ENCODE results near the gene VPS37D. TPM values are rescaled to one million over a fixed set of nuclear protein-coding genes. Genes with fewer than 3 reads are reported as not detected.

The VPS37D gene
- total and polyA plus RNA-seq, 2 experiments from 2014 or later: 2.2 to 7.0 TPM

DNA sequence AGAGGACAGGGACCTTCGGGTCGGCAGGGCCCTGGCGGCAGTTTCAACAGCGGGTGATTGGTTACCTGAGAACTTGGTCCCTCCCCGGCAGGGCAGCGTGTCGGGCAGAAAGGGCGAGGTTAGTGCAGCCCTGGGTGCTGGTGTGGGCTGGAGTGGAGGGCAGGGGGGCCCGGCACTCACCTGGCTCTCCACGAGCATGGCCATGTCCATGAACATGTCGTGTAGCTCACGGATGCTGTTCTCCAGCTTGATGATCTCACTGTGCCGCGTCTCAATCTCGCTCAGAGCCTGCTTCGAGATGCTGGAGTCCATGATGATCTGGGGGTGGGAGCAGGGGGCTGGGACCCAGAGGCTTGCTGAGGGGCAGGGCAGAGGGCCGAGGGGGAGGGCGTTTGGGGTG lies 35.0 kb downstream of the VPS37D start:
- no peak for ATAC-seq
- Histone ChIP-seq H3K4me3 (no peak overlapping the region), H2AFZ (no peak overlapping the region), H3K79me2 (replicated peaks; ENCODE audit: insufficient read depth) (no peaks in the 10 kb centered on the region), H3K36me3 (ENCODE audit: insufficient read depth) (peaks cover 7% of the 10 kb centered on the region), H3K27ac (ENCODE audit: low read depth) (no peak overlapping the region), H3F3A (replicated peaks; ENCODE audit: low read depth) (0 out of 2 replicates have a peak, but pooled peaks cover 8% of the 10 kb centered on the region), H4K20me1 (replicated peaks; ENCODE audit: insufficient read depth) (no peaks in the 10 kb centered on the region), H3K27me3 (ENCODE audit: insufficient read depth) (no peaks in the 10 kb centered on the region), H3K4me2 (no peak overlapping the region), H3K9me2 (ENCODE audit: insufficient read depth) (no peaks in the 10 kb centered on the region), H3K4me1 (ENCODE audit: insufficient read depth) (peaks cover 15% of the 10 kb centered on the region)
- H3K36me3 Mint-ChIP-seq (ENCODE audit: low read depth): peaks cover 24% of the 10 kb centered on the region
- DNase-seq (ENCODE audit: low spot score): no peak
- TF ChIP-seq, protein P1, sequence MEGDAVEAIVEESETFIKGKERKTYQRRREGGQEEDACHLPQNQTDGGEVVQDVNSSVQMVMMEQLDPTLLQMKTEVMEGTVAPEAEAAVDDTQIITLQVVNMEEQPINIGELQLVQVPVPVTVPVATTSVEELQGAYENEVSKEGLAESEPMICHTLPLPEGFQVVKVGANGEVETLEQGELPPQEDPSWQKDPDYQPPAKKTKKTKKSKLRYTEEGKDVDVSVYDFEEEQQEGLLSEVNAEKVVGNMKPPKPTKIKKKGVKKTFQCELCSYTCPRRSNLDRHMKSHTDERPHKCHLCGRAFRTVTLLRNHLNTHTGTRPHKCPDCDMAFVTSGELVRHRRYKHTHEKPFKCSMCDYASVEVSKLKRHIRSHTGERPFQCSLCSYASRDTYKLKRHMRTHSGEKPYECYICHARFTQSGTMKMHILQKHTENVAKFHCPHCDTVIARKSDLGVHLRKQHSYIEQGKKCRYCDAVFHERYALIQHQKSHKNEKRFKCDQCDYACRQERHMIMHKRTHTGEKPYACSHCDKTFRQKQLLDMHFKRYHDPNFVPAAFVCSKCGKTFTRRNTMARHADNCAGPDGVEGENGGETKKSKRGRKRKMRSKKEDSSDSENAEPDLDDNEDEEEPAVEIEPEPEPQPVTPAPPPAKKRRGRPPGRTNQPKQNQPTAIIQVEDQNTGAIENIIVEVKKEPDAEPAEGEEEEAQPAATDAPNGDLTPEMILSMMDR (conservative IDR thresholded peaks at IDR 0.05; ENCODE audit: low read depth in 2 of 2): no peak
- TF ChIP-seq, protein P2, sequence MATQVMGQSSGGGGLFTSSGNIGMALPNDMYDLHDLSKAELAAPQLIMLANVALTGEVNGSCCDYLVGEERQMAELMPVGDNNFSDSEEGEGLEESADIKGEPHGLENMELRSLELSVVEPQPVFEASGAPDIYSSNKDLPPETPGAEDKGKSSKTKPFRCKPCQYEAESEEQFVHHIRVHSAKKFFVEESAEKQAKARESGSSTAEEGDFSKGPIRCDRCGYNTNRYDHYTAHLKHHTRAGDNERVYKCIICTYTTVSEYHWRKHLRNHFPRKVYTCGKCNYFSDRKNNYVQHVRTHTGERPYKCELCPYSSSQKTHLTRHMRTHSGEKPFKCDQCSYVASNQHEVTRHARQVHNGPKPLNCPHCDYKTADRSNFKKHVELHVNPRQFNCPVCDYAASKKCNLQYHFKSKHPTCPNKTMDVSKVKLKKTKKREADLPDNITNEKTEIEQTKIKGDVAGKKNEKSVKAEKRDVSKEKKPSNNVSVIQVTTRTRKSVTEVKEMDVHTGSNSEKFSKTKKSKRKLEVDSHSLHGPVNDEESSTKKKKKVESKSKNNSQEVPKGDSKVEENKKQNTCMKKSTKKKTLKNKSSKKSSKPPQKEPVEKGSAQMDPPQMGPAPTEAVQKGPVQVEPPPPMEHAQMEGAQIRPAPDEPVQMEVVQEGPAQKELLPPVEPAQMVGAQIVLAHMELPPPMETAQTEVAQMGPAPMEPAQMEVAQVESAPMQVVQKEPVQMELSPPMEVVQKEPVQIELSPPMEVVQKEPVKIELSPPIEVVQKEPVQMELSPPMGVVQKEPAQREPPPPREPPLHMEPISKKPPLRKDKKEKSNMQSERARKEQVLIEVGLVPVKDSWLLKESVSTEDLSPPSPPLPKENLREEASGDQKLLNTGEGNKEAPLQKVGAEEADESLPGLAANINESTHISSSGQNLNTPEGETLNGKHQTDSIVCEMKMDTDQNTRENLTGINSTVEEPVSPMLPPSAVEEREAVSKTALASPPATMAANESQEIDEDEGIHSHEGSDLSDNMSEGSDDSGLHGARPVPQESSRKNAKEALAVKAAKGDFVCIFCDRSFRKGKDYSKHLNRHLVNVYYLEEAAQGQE (IDR thresholded peaks at IDR 0.05; ENCODE audit: unreplicated experiment): no peak
- TF ChIP-seq EZH2 (IDR thresholded peaks at IDR 0.05; ENCODE audit: low read depth, unreplicated experiment) (no peak), NANOG (IDR thresholded peaks at IDR 0.05; ENCODE audit: borderline replicate concordance) (no peak), EZH2phosphoT487 (IDR thresholded peaks at IDR 0.05; ENCODE audit: unreplicated experiment) (no peak), CREB1 (CRISPR knock-in tag; IDR thresholded peaks at IDR 0.05; ENCODE audit: low read depth) (no peak)
- no peak overlapping the region for H3K27ac Mint-ChIP-seq
- peaks cover 33% of the 10 kb centered on the region for H3K4me1 Mint-ChIP-seq
- peaks cover 23% of the 10 kb centered on the region for H3K27me3 Mint-ChIP-seq (ENCODE audit: insufficient read depth, low read depth, poor library complexity)
- H3K4me3 Mint-ChIP-seq: no peak overlapping the region; the same call in 2 of the 3 replicates
- H3K9me3 Mint-ChIP-seq: no peaks in the 10 kb centered on the region; the same call in 2 of the 3 replicates

DNA sequence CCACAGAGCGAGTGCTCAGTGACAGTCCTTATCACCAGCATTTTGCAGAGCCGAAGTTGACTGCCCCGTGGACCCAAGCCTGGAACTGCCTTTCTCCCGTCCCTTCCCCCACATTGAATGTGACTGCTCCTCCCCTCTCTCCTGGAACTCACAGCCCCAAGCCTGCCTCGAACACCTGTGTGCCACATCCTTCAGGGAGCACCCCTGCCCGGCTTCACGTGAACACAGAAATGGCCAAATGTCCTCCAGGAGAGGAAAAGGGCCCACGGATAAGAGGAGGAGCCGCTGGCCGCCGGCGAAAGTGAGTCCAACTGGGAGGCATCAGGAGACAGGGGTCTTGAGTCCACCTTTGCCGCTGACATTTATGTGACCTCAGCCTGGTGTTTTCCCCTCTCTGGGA lies 35.6 kb downstream of the VPS37D start:
- Histone ChIP-seq H2AFZ (no peak overlapping the region), H3F3A (replicated peaks; ENCODE audit: low read depth) (0 out of 2 replicates have a peak, but pooled peaks cover 8% of the 10 kb centered on the region), H3K36me3 (ENCODE audit: insufficient read depth) (peaks cover 7% of the 10 kb centered on the region), H3K4me2 (peak overlapping the region; percentile 85), H3K4me3 (peak overlapping the region; percentile 54), H3K4me1 (ENCODE audit: insufficient read depth) (peaks cover 15% of the 10 kb centered on the region), H3K27ac (ENCODE audit: low read depth) (no peak overlapping the region), H3K9me2 (ENCODE audit: insufficient read depth) (no peaks in the 10 kb centered on the region), H4K20me1 (replicated peaks; ENCODE audit: insufficient read depth) (no peaks in the 10 kb centered on the region), H3K27me3 (ENCODE audit: insufficient read depth) (no peaks in the 10 kb centered on the region), H3K79me2 (replicated peaks; ENCODE audit: insufficient read depth) (no peaks in the 10 kb centered on the region)
- DNase-seq (ENCODE audit: low spot score) (no peak), ATAC-seq (peak; percentile 2; the same call in 2 of the 3 replicates)
- Mint-ChIP-seq H3K9me3 (no peaks in the 10 kb centered on the region; the same call in 2 of the 3 replicates), H3K4me3 (peak overlapping the region; percentile 63), H3K4me1 (peaks cover 33% of the 10 kb centered on the region), H3K27me3 (ENCODE audit: insufficient read depth, low read depth, poor library complexity) (peaks cover 23% of the 10 kb centered on the region), H3K36me3 (ENCODE audit: low read depth) (peaks cover 18% of the 10 kb centered on the region), H3K27ac (no peak overlapping the region)
- TF ChIP-seq JUNB (IDR thresholded peaks at IDR 0.05; ENCODE audit: unreplicated experiment): no peak
- no peak for TF ChIP-seq ZNF331 (CRISPR knock-in tag; IDR thresholded peaks at IDR 0.05; ENCODE audit: low read depth)
- TF ChIP-seq CREB1 (CRISPR knock-in tag; IDR thresholded peaks at IDR 0.05; ENCODE audit: low read depth): no peak
- TF ChIP-seq EZH2phosphoT487 (IDR thresholded peaks at IDR 0.05; ENCODE audit: unreplicated experiment): no peak
- no peak for TF ChIP-seq NANOG (IDR thresholded peaks at IDR 0.05; ENCODE audit: borderline replicate concordance)
- TF ChIP-seq, protein P1 (conservative IDR thresholded peaks at IDR 0.05; ENCODE audit: low read depth in 2 of 2): no peak
- TF ChIP-seq POLR2AphosphoS5 (IDR thresholded peaks at IDR 0.05; ENCODE audit: low read depth): no peak
- TF ChIP-seq, protein P2 (IDR thresholded peaks at IDR 0.05; ENCODE audit: unreplicated experiment): no peak
- TF ChIP-seq EZH2 (IDR thresholded peaks at IDR 0.05; ENCODE audit: low read depth, unreplicated experiment): no peak
- TF ChIP-seq STAT1 (IDR thresholded peaks at IDR 0.05; ENCODE audit: unreplicated experiment): no peak

All from GM23338 (cell line).